Nephron (organoid): ENCODE data around the gene IGF1R.
A peak's percentile ranks its signal among the peaks of the same experiment; 100 is the strongest.

Experiments
- H3K27ac Mint-ChIP-seq, 3 experiments: 2 replicates each; pipeline ENCODE4 v1.8.0; 2020; ENCODE audit warnings: mixed read lengths in 3 of 3, mild to moderate bottlenecking in 2 of 3, moderate library complexity in 1 of 3
- H3K27me3 Mint-ChIP-seq: 2 replicates; pipeline ENCODE4 v1.8.0; 2021; ENCODE audit warnings: low read depth, mild to moderate bottlenecking, moderate library complexity, mixed read lengths
- H3K36me3 Mint-ChIP-seq: 2 replicates; pipeline ENCODE4 v1.8.0; 2020; ENCODE audit warnings: low read depth, mixed read lengths
- H3K4me1 Mint-ChIP-seq: 2 replicates; pipeline ENCODE4 v1.8.0; 2020; ENCODE audit warnings: mixed read lengths
- H3K4me3 Mint-ChIP-seq, 3 experiments: 2 replicates each; pipeline ENCODE4 v1.8.0; 2020; ENCODE audit warnings: mild to moderate bottlenecking in 3 of 3, mixed read lengths in 3 of 3, moderate library complexity in 2 of 3
- H3K9me3 Mint-ChIP-seq: 2 replicates; pipeline ENCODE4 v1.8.0; 2020; ENCODE audit warnings: mixed read lengths
- CTCF ChIP-seq, 3 experiments: fragments of 200-600 bp; sonication (generic); IDR thresholded peaks; one replicate each; pipeline ENCODE4 v1.5.0; 2021; ENCODE audit warnings: antibody characterized with exemption in 3 of 3; ENCODE audit not compliant: unreplicated experiment in 3 of 3

The IGF1R gene

GRCh38 chr15:98965597-98965996 is 317.3 kb downstream of the IGF1R start:
- no peak for TF ChIP-seq CTCF (IDR thresholded peaks at IDR 0.05; ENCODE audit: unreplicated experiment in 3 of 3)
- H3K4me3 Mint-ChIP-seq, result no peak overlapping the region
- H3K9me3 Mint-ChIP-seq, result peaks cover 24% of the 10 kb centered on the region
- H3K27me3 Mint-ChIP-seq, result no peaks in the 10 kb centered on the region
- peaks cover 22% of the 10 kb centered on the region for H3K4me1 Mint-ChIP-seq
- peak overlapping the region; percentile 53 to 76 (median 61) for H3K27ac Mint-ChIP-seq
- peaks cover 37% of the 10 kb centered on the region for H3K36me3 Mint-ChIP-seq

DNA sequence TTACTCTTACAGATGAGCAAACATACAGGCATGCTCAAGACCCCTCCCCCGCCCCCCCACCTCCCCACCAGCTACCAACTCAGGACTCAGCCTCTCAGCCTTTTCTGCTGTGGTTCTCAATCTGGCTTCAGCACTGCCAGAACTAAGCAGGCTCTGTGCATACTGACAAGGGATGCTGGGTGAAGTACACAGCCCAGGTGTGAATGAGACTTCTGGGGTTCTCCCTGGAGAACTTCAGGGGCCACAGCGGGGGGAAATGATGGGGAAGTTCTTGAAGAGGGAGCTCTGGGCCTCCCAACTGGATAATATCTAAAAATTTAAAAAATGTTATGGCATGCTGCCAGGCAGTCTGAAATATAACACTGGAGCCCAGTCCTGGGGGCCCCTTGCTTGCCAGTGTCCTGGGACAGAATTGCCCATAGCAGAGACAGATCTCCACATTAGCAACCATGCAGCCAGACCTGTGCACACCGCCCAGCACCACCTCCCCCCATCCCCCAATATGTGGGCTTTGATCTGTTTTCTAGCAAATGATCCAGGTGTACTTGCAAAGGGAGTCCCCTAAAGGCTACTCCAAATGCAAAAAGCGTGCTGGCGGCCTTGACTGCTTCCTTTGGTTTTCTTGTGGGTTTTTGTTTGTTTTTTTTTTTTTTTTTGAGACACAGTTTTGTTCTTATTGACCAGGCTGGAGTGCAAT is 317.9 kb downstream of the IGF1R start:
- Mint-ChIP-seq H3K4me3 (no peak overlapping the region), H3K36me3 (peaks cover 31% of the 10 kb centered on the region), H3K9me3 (peaks cover 19% of the 10 kb centered on the region), H3K27me3 (no peaks in the 10 kb centered on the region), H3K4me1 (peaks cover 22% of the 10 kb centered on the region), H3K27ac (peak overlapping the region; percentile 53 to 76 (median 61))
- no peak for TF ChIP-seq CTCF (IDR thresholded peaks at IDR 0.05; ENCODE audit: unreplicated experiment in 3 of 3)

DNA sequence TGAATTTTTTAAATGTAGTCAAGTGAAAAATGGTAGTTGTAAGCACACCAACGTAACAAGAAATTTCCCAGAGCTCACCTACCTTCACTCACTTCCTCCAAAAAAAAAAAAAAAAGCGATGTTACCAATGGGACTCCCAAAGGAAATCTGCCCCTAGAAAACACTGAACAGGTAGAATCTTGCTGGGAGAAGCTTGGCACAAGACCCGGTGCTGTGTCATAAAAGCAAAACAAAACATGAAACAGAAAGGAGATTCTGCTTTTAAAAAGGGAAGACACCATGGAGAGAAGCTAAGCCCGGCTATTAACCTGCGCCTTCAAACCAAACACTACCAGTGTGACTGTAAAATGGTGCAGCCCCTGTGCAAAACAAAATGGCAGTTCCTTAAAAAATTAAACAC is 318.8 kb downstream of the IGF1R start:
- TF ChIP-seq CTCF (IDR thresholded peaks at IDR 0.05; ENCODE audit: unreplicated experiment in 3 of 3), result no peak
- Mint-ChIP-seq H3K4me1 (peaks cover 22% of the 10 kb centered on the region), H3K4me3 (no peak overlapping the region), H3K9me3 (peaks cover 12% of the 10 kb centered on the region), H3K36me3 (peaks cover 22% of the 10 kb centered on the region), H3K27me3 (no peaks in the 10 kb centered on the region), H3K27ac (no peak overlapping the region)

GRCh38 chr15:98967916-98968315 is 319.6 kb downstream of the IGF1R start:
- Mint-ChIP-seq H3K9me3 (peaks cover 5% of the 10 kb centered on the region), H3K27me3 (no peaks in the 10 kb centered on the region), H3K4me3 (no peak overlapping the region), H3K36me3 (peaks cover 14% of the 10 kb centered on the region), H3K27ac (peak overlapping the region in 1 of 3 experiments; percentile 8), H3K4me1 (peaks cover 22% of the 10 kb centered on the region)
- TF ChIP-seq CTCF (IDR thresholded peaks at IDR 0.05; ENCODE audit: unreplicated experiment in 3 of 3), result no peak

DNA sequence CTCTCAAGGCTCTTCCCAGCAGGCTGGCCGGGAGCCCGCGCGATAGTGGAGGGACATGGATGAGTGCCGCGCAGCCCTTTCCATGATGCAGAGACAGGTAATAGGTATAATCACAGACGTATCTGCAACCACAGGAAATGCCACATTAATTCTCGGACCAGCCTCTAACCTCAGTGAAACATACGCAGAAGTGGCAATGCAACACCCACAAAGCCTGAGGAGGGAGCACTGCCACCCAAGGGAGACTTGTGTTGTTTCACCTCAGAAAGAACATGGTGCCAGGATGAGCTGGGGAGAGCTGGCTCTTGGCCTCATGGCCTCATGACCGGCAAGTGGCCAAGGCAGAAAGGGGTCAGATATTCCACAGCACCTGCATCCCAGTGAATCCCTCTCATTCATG is 320.2 kb downstream of the IGF1R start:
- Mint-ChIP-seq H3K4me1 (peaks cover 22% of the 10 kb centered on the region), H3K9me3 (no peaks in the 10 kb centered on the region), H3K27me3 (no peaks in the 10 kb centered on the region), H3K4me3 (no peak overlapping the region), H3K27ac (no peak overlapping the region), H3K36me3 (peaks cover 7% of the 10 kb centered on the region)
- TF ChIP-seq CTCF (IDR thresholded peaks at IDR 0.05; ENCODE audit: unreplicated experiment in 3 of 3), result no peak

DNA sequence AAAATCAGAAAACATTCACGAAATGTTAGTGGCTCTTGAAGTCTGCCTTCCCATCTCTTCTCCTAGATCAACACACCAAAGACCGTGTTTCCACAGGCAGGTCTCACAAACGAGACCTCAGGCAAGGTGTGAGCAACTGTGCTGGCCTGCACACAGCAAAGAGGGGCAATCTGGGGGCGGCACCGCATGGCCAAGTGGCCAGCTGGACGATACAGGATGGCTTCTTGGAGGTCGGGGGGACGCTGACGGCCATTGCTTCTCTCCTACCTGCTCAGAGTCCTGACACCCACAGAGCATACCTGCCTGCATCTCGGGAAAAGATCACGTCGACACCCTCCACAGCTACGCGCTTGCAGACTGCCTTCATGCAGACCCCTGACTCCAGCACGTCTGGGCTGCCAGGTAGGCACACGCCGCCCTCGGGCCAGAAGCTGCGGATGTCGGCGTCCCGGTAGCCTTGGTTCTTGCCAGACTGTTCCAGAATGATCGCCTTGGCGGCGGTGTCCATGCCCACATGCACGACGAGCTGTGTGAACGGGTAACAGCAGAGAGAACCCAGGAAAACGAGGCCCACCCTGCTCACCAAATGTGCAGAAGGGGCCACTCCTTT is 320.9 kb downstream of the IGF1R start:
- no peak for TF ChIP-seq CTCF (IDR thresholded peaks at IDR 0.05; ENCODE audit: unreplicated experiment in 3 of 3)
- no peaks in the 10 kb centered on the region for H3K27me3 Mint-ChIP-seq
- H3K36me3 Mint-ChIP-seq, result peaks cover 4% of the 10 kb centered on the region
- H3K9me3 Mint-ChIP-seq, result no peaks in the 10 kb centered on the region
- H3K4me1 Mint-ChIP-seq, result peaks cover 21% of the 10 kb centered on the region
- no peak overlapping the region for H3K4me3 Mint-ChIP-seq
- no peak overlapping the region for H3K27ac Mint-ChIP-seq
